ENCODE measurements around the gene ENAM.

Gene ENAM

GRCh38 chr4:70628444-70628843 is at the start of gene ENAM:
ENAM (plus strand) TSS chr4:70628744; CDS start chr4:70629501, 757 bp downstream.
- FAIRE-seq (no peak), DNase-seq (ENCODE audit: low spot score) (no peak)

GRCh38 chr4:70581980-70582379 is 46.6 kb upstream of the ENAM start:
- no peak for DNase-seq (ENCODE audit: low spot score)

GRCh38 chr4:70583952-70584834 is 44.4 kb upstream of the ENAM start:
- no peak for FAIRE-seq
- DNase-seq (ENCODE audit: low spot score), result no peak

More at GRCh38 chr4:70581980-70582379, 46.6 kb upstream of the ENAM start:
- no peak for FAIRE-seq

- no peak for FAIRE-seq
- no peak for DNase-seq (ENCODE audit: low spot score)
These were observed 41.7 kb upstream of the ENAM start for GRCh38 chr4:70586841-70587240.

GRCh38 chr4:70589785-70590184 is 38.8 kb upstream of the ENAM start:
- FAIRE-seq (no peak), DNase-seq (ENCODE audit: low spot score) (no peak)

GRCh38 chr4:70591955-70592582 is 36.5 kb upstream of the ENAM start, which contains the start of gene AMBN:
AMBN (plus strand) TSS chr4:70592256; CDS start chr4:70592359, 103 bp downstream.
- no peak for DNase-seq (ENCODE audit: low spot score)
- no peak for FAIRE-seq

GRCh38 chr4:70594196-70594595 is 34.3 kb upstream of the ENAM start:
- DNase-seq (ENCODE audit: low spot score), result no peak
- FAIRE-seq, result no peak

- DNase-seq (ENCODE audit: low spot score) (no peak), FAIRE-seq (no peak)
These were observed 28.2 kb upstream of the ENAM start for GRCh38 chr4:70600305-70600704.

GRCh38 chr4:70600977-70601376 is 27.6 kb upstream of the ENAM start:
- no peak for FAIRE-seq
- no peak for DNase-seq (ENCODE audit: low spot score)

GRCh38 chr4:70601422-70602039 is 27.0 kb upstream of the ENAM start:
- DNase-seq (ENCODE audit: low spot score) (peak; percentile 53), FAIRE-seq (peak; percentile 57)

GRCh38 chr4:70603856-70604255 is 24.7 kb upstream of the ENAM start:
- FAIRE-seq (no peak), DNase-seq (ENCODE audit: low spot score) (no peak)

- FAIRE-seq (no peak), DNase-seq (ENCODE audit: low spot score) (no peak)
These were observed 22.1 kb upstream of the ENAM start for GRCh38 chr4:70606459-70606858.

GRCh38 chr4:70607334-70607853 is 21.1 kb upstream of the ENAM start:
- no peak for DNase-seq (ENCODE audit: low spot score)
- no peak for FAIRE-seq

GRCh38 chr4:70608324-70608723 is 20.2 kb upstream of the ENAM start:
- FAIRE-seq, result no peak
- DNase-seq (ENCODE audit: low spot score), result no peak

- no peak for DNase-seq (ENCODE audit: low spot score)
- no peak for FAIRE-seq
These were observed 15.0 kb upstream of the ENAM start for GRCh38 chr4:70613306-70614183.

GRCh38 chr4:70614184-70614555 is 14.4 kb upstream of the ENAM start:
- no peak for DNase-seq (ENCODE audit: low spot score)
- FAIRE-seq, result no peak

GRCh38 chr4:70619288-70619687 is 9.3 kb upstream of the ENAM start:
- DNase-seq (ENCODE audit: low spot score), result no peak
- FAIRE-seq, result no peak

GRCh38 chr4:70619778-70620177 is 8.8 kb upstream of the ENAM start:
- DNase-seq (ENCODE audit: low spot score), result no peak
- FAIRE-seq, result no peak

GRCh38 chr4:70623323-70623722 is 5.2 kb upstream of the ENAM start:
- DNase-seq (ENCODE audit: low spot score) (no peak), FAIRE-seq (no peak)

- no peak for FAIRE-seq
- no peak for DNase-seq (ENCODE audit: low spot score)
These were observed 4.2 kb upstream of the ENAM start for GRCh38 chr4:70624226-70624793.

- FAIRE-seq, result no peak
- DNase-seq (ENCODE audit: low spot score), result no peak
These were observed 924 bp upstream of the ENAM start for GRCh38 chr4:70627620-70628019.

All from RCC 7860 (cell line).